T follicular helper cell (primary cell): ENCODE data around the gene MFF.
"Not testable (repeated sequence)": the region's sequence is repeated elsewhere in the genome, so short reads cannot be mapped to it uniquely, and the experiment has no call there.

ENCODE experiments used
- DNase-seq: peaks from one replicate; pipeline ENCODE4 v3.0.0-alpha.2; 2020; ENCODE audit warnings: low read depth

Gene MFF

GRCh38 chr2:227335713-227336112 lies 10.7 kb downstream of the MFF start:
- no peak for DNase-seq

- no peak for DNase-seq
Measured at GRCh38 chr2:227337442-227337841, 12.4 kb downstream of the MFF start.

GRCh38 chr2:227339098-227339599 lies 14.1 kb downstream of the MFF start:
- DNase-seq = no peak

- no peak for DNase-seq
Measured at GRCh38 chr2:227340106-227340505, 15.1 kb downstream of the MFF start.

- no peak for DNase-seq
Measured at GRCh38 chr2:227341553-227341952, 16.5 kb downstream of the MFF start.

GRCh38 chr2:227344231-227344630 lies 19.2 kb downstream of the MFF start:
- no peak for DNase-seq

- DNase-seq = no peak
Measured at GRCh38 chr2:227347117-227347516, 22.1 kb downstream of the MFF start.

GRCh38 chr2:227348324-227348723 lies 23.3 kb downstream of the MFF start:
- no peak for DNase-seq

- no peak for DNase-seq
Measured at GRCh38 chr2:227349989-227350612, 25.1 kb downstream of the MFF start.

GRCh38 chr2:227351639-227352038 lies 26.6 kb downstream of the MFF start:
- DNase-seq = no peak

GRCh38 chr2:227360351-227360750 lies 35.3 kb downstream of the MFF start:
- DNase-seq = no peak

GRCh38 chr2:227363756-227364155 lies 38.7 kb downstream of the MFF start:
- no peak for DNase-seq

GRCh38 chr2:227364585-227365263 lies 39.7 kb downstream of the MFF start:
- DNase-seq = not testable (repeated sequence)

- DNase-seq = no peak
Measured at GRCh38 chr2:227365833-227366232, 40.8 kb downstream of the MFF start.

- no peak for DNase-seq
Measured at GRCh38 chr2:227366769-227367426, 41.8 kb downstream of the MFF start.

- DNase-seq = no peak
Measured at GRCh38 chr2:227367427-227367795, 42.4 kb downstream of the MFF start.

GRCh38 chr2:227368574-227368973 lies 43.5 kb downstream of the MFF start:
- DNase-seq = no peak

GRCh38 chr2:227370092-227370491 lies 45.0 kb downstream of the MFF start:
- DNase-seq = no peak

GRCh38 chr2:227370791-227371312 lies 45.8 kb downstream of the MFF start:
- DNase-seq = no peak

GRCh38 chr2:227373389-227373788 lies 48.3 kb downstream of the MFF start:
- DNase-seq = no peak

GRCh38 chr2:227374158-227374557 lies 49.1 kb downstream of the MFF start:
- no peak for DNase-seq

- DNase-seq = no peak
Measured at GRCh38 chr2:227376656-227377396, 51.8 kb downstream of the MFF start.
